HCT116 (cell line): Measurements from ENCODE around the gene NSFL1C. TPM values are rescaled to one million over a fixed set of nuclear protein-coding genes. Genes with fewer than 3 reads are reported as not detected.

Source experiments
- ATAC-seq: fragments of 200-7000 bp; cut with Tn5 transposase; 2 replicates; pipeline ENCODE4 v1.9.1; 2020; ENCODE audit warnings: mild to moderate bottlenecking, moderate library complexity
- BruUV-seq: library from RNA; stranded (reverse); fragments of 400-500 nt; replicated peaks from 2 replicates; lab custom pipeline; 2021; lab: Mats Ljungman, UMichigan
- CTCF ChIA-PET: fragments of 300-600 bp; sonication (Branson Sonifier 250); formaldehyde crosslinking; loops from one replicate; lab custom pipeline; 2021; ENCODE audit warnings: antibody characterized with exemption; lab: Charles Lee
- POLR2A ChIA-PET: fragments of 300-600, 350-600 bp; sonication (Branson Sonifier 250); formaldehyde crosslinking; loops from one replicate; lab custom pipeline; 2021; ENCODE audit warnings: antibody characterized with exemption; lab: Charles Lee
- RAD21 ChIA-PET, 2 experiments: fragments of 300-600 bp; sonication (Branson Sonifier 250); formaldehyde crosslinking; loops; one replicate each; lab custom pipeline; 2023; ENCODE audit warnings: low total read pairs in 2 of 2; ENCODE audit not compliant: uncharacterized antibody in 2 of 2, unreplicated experiment in 2 of 2, low non-redundant PET in 1 of 2; lab: Charles Lee
- DNase-seq: peaks from one replicate; pipeline ENCODE4 v3.0.0-alpha.2; 2010; ENCODE audit warnings: low read depth, low spot score
- H2AFZ ChIP-seq: fragments of 200-600 bp; shearing (Covaris generic), sonication (generic); 2 replicates; pipeline ENCODE4 v1.6.1; 2017; ENCODE audit warnings: low read depth, mixed run types, mixed read lengths, antibody characterized with exemption, low read length; ENCODE audit not compliant: poor library complexity, severe bottlenecking
- H3K27ac ChIP-seq: 2 replicates; pipeline ENCODE4 v1.5.1; 2012; ENCODE audit warnings: low read depth, low read length
- H3K27me3 ChIP-seq: fragments of 200-600 bp; sonication (generic); 2 replicates; pipeline ENCODE4 v1.6.1; 2016; ENCODE audit warnings: mixed run types, low read length, mixed read lengths; ENCODE audit not compliant: insufficient read depth
- H3K36me3 ChIP-seq, 2 experiments: fragments of 200-500 bp in 1 of 2; fragments of 200-600 bp in 1 of 2; sonication (Bioruptor generic) in 1 of 2; sonication (generic) in 1 of 2; 2 replicates each; pipeline versions ENCODE4 v1.5.1 to v1.6.1; 2014 to 2016; ENCODE audit warnings: low read length in 2 of 2, inconsistent platforms in 1 of 2, mixed read lengths in 1 of 2, mixed run types in 1 of 2; ENCODE audit not compliant: insufficient read depth in 2 of 2, control insufficient read depth in 1 of 2
- H3K4me1 ChIP-seq, 2 experiments: fragments of 200-600 bp in 1 of 2; sonication (generic) in 1 of 2; 2 replicates each; pipeline versions ENCODE4 v1.5.1 to v1.6.1; 2012 to 2017; ENCODE audit warnings: low read length in 2 of 2, inconsistent platforms in 1 of 2, mild to moderate bottlenecking in 1 of 2, mixed read lengths in 1 of 2, mixed run types in 1 of 2, moderate library complexity in 1 of 2; ENCODE audit not compliant: insufficient read depth in 2 of 2, control insufficient read depth in 1 of 2
- H3K4me2 ChIP-seq: fragments of 200-600 bp; sonication (generic); 2 replicates; pipeline ENCODE4 v1.6.1; 2017; ENCODE audit warnings: mixed run types, low read length, mixed read lengths
- H3K4me3 ChIP-seq, 2 experiments: fragments of 200-600 bp in 1 of 2; sonication (generic) in 1 of 2; replicated peaks in 1 of 2; 2 replicates each; pipeline ENCODE4 v1.5.1; 2011 to 2016; ENCODE audit warnings: low read length in 2 of 2, control low read depth in 1 of 2, low read depth in 1 of 2, mild to moderate bottlenecking in 1 of 2, mixed read lengths in 1 of 2, mixed run types in 1 of 2
- H3K79me2 ChIP-seq: fragments of 200-600 bp; sonication (generic); 2 replicates; pipeline ENCODE4 v1.6.1; 2017; ENCODE audit warnings: mild to moderate bottlenecking, mixed run types, low read length, moderate library complexity, mixed read lengths; ENCODE audit not compliant: insufficient read depth
- H3K9ac ChIP-seq: fragments of 200-600 bp; sonication (generic); 2 replicates; pipeline ENCODE4 v1.6.1; 2016; ENCODE audit warnings: low read length, mixed read lengths
- H3K9me2 ChIP-seq: fragments of 200-600 bp; sonication (generic), shearing (Covaris generic); 2 replicates; pipeline ENCODE4 v1.6.1; 2017; ENCODE audit warnings: mixed run types, mild to moderate bottlenecking, moderate library complexity; ENCODE audit not compliant: insufficient read depth
- H3K9me3 ChIP-seq, 2 experiments: fragments of 200-500 bp in 1 of 2; fragments of 200-600 bp in 1 of 2; sonication (Bioruptor generic) in 1 of 2; sonication (generic) in 1 of 2; 2 replicates each; pipeline ENCODE4 v1.6.1; 2014 to 2017; ENCODE audit warnings: low read length in 2 of 2, mixed read lengths in 2 of 2, inconsistent platforms in 1 of 2, low read depth in 1 of 2, mild to moderate bottlenecking in 1 of 2, mixed run types in 1 of 2, moderate library complexity in 1 of 2; ENCODE audit not compliant: control insufficient read depth in 1 of 2, insufficient read depth in 1 of 2
- H4K20me1 ChIP-seq: fragments of 200-600 bp; sonication (generic), shearing (Covaris generic); 2 replicates; pipeline ENCODE4 v1.6.1; 2017; ENCODE audit warnings: mixed run types, mild to moderate bottlenecking, moderate library complexity; ENCODE audit not compliant: insufficient read depth
- ATF3 ChIP-seq: IDR thresholded peaks from 2 replicates; pipeline ENCODE4 v1.6.1; 2012
- CBX3 ChIP-seq: IDR thresholded peaks from 2 replicates; pipeline ENCODE4 v1.6.1; 2012; ENCODE audit warnings: low read depth
- CEBPB ChIP-seq: IDR thresholded peaks from 2 replicates; pipeline ENCODE4 v1.6.1; 2012; ENCODE audit warnings: low read depth
- EGR1 ChIP-seq: IDR thresholded peaks from 2 replicates; pipeline ENCODE4 v1.6.1; 2012; ENCODE audit warnings: low read depth
- ELF1 ChIP-seq: IDR thresholded peaks from 2 replicates; pipeline ENCODE4 v1.6.1; 2012; ENCODE audit warnings: low read depth, borderline replicate concordance
- EZH2 ChIP-seq: fragments of 200-600 bp; sonication (generic); IDR thresholded peaks from 2 replicates; pipeline ENCODE4 v1.6.1; 2017; ENCODE audit warnings: antibody characterized with exemption, mixed run types
- EZH2phosphoT487 ChIP-seq: fragments of 200-600 bp; IDR thresholded peaks from 2 replicates; pipeline ENCODE4 v1.6.1; 2018; ENCODE audit warnings: antibody characterized with exemption, borderline replicate concordance
- FOSL1 ChIP-seq: IDR thresholded peaks from 2 replicates; pipeline ENCODE4 v1.6.1; 2012; ENCODE audit warnings: low read depth
- JUND ChIP-seq: IDR thresholded peaks from 2 replicates; pipeline ENCODE4 v1.6.1; 2012
- POLR2A ChIP-seq: IDR thresholded peaks from 2 replicates; pipeline ENCODE4 v1.7.0; 2011; ENCODE audit warnings: borderline replicate concordance; ENCODE audit not compliant: insufficient read depth, insufficient read length; ENCODE audit errors: extremely low read depth
- POLR2AphosphoS5 ChIP-seq: IDR thresholded peaks from 2 replicates; pipeline ENCODE4 v1.6.1; 2011; ENCODE audit warnings: mild to moderate bottlenecking, low read depth, low read length, moderate library complexity
- RAD21 ChIP-seq: IDR thresholded peaks from 2 replicates; pipeline ENCODE4 v1.6.1; 2012; ENCODE audit warnings: low read depth, mild to moderate bottlenecking
- REST ChIP-seq: IDR thresholded peaks from 2 replicates; pipeline ENCODE4 v1.6.1; 2012; ENCODE audit warnings: low read depth
- SIN3A ChIP-seq: IDR thresholded peaks from 2 replicates; pipeline ENCODE4 v1.6.1; 2012; ENCODE audit warnings: low read depth
- SRF ChIP-seq: IDR thresholded peaks from 2 replicates; pipeline ENCODE4 v1.6.1; 2012; ENCODE audit warnings: low read depth
- TCF7L2 ChIP-seq: IDR thresholded peaks from 2 replicates; pipeline ENCODE4 v1.7.0; 2011; ENCODE audit warnings: borderline replicate concordance, inconsistent platforms; ENCODE audit not compliant: insufficient read depth, insufficient read length; ENCODE audit errors: extremely low read depth
- YY1 ChIP-seq: IDR thresholded peaks from 2 replicates; pipeline ENCODE4 v1.6.1; 2011; ENCODE audit warnings: low read length, low read depth, moderate library complexity, mild to moderate bottlenecking; ENCODE audit not compliant: insufficient replicate concordance; ENCODE audit errors: extremely low read depth
- ZBTB33 ChIP-seq: IDR thresholded peaks from 2 replicates; pipeline ENCODE4 v1.6.1; 2011; ENCODE audit warnings: mild to moderate bottlenecking, low read length, moderate library complexity; ENCODE audit not compliant: insufficient replicate concordance; ENCODE audit errors: extremely low read depth
- ZFX ChIP-seq: fragments of 450-650 bp; IDR thresholded peaks from 2 replicates; pipeline ENCODE4 v1.6.1; 2017
- ZNF274 ChIP-seq: fragments of 200-500 bp; sonication (Bioruptor generic); IDR thresholded peaks from 2 replicates; pipeline ENCODE4 v1.6.1; 2014; ENCODE audit warnings: mild to moderate bottlenecking, low read depth, low read length, inconsistent platforms
- intact Hi-C: fragments of 100-400 bp; cut with micrococcal nuclease; formaldehyde crosslinking; loops from 2 replicates; pipeline ENCODE4 v1.10.0; 2022
- total RNA-seq: library from RNA; stranded (reverse); gene quantifications from one replicate; pipeline ENCODE4 v1.2.1, GENCODE V29; 2021; ENCODE audit not compliant: unreplicated experiment

Gene NSFL1C
- total RNA-seq, 1 experiment from 2014 or later = 93.4 TPM

- H2AFZ ChIP-seq = peak overlapping the region; percentile 72
- H3K4me2 ChIP-seq = 0 out of 2 replicates have a peak overlapping the region, but pooled peaks have one; percentile 10
- ATAC-seq = peak; percentile 97
- BruUV-seq = no TSS peak
- ChIA-PET CTCF (interaction anchor here (0.6 to 2.6 kb wide), 38 partner anchors 9 to 318 kb away, joined by 3 to 36 read pairs (median 4); partner anchors contain the start of genes NSFL1C, RAD21L1 and SIRPB2), POLR2A (no interaction called here), RAD21 (interaction anchor here (0.7 to 1.0 kb wide), 4 partner anchors 36 to 67 kb away, joined by 3 read pairs; no protein-coding TSS in a partner anchor)
- H3K79me2 ChIP-seq = no peaks in the 10 kb centered on the region
- no peaks in the 10 kb centered on the region for H3K27me3 ChIP-seq
- no peaks in the 10 kb centered on the region for H3K9me2 ChIP-seq
- intact Hi-C loops = loop anchor here (1.0 to 2.0 kb wide), 3 partner anchors 28 to 273 kb away; no protein-coding TSS in a partner anchor
- no peak overlapping the region for H3K27ac ChIP-seq
- peaks cover 4 to 18% of the 10 kb centered on the region in 2 experiments for H3K4me1 ChIP-seq
- no peaks in the 10 kb centered on the region for H3K36me3 ChIP-seq
- H3K4me3 ChIP-seq = no peak overlapping the region
- H4K20me1 ChIP-seq = no peaks in the 10 kb centered on the region
- H3K9me3 ChIP-seq = no peaks in the 10 kb centered on the region
- H3K9ac ChIP-seq = no peak overlapping the region
- DNase-seq = peak; percentile 91
- TF ChIP-seq CBX3 (peak; percentile 85), ATF3 (no peak), RAD21 (peak; percentile 100), CEBPB (no peak; the same call in 1 of the 2 replicates), JUND (peak; percentile 12; the same call in 1 of the 2 replicates), POLR2AphosphoS5 (no peak; the same call in 1 of the 2 replicates), ZFX (no peak), ELF1 (no peak), FOSL1 (0 out of 2 replicates have a peak, but pooled peaks have one; percentile 16), SRF (peak; percentile 58; the same call in 1 of the 2 replicates), REST (no peak), TCF7L2 (peak; percentile 52), YY1 (no peak), ZNF274 (no peak), SIN3A (no peak), POLR2A (no peak), EZH2phosphoT487 (no peak), ZBTB33 (no peak), EGR1 (no peak; the same call in 1 of the 2 replicates), EZH2 (no peak)
These were observed 37.0 kb upstream of the NSFL1C start for GRCh38 chr20:1503564-1504227.
